ENCODE measurements around the gene KANTR. TPM values are rescaled to one million over a fixed set of nuclear protein-coding genes. Genes with fewer than 3 reads are reported as not detected.

KANTR gene
- total and polyA plus RNA-seq, 9 of the 15 experiments (the other 6 are each of a cell fraction or from before 2014, with no cell fraction given) = 1.0 to 5.7 (median 3.4) TPM

DNA sequence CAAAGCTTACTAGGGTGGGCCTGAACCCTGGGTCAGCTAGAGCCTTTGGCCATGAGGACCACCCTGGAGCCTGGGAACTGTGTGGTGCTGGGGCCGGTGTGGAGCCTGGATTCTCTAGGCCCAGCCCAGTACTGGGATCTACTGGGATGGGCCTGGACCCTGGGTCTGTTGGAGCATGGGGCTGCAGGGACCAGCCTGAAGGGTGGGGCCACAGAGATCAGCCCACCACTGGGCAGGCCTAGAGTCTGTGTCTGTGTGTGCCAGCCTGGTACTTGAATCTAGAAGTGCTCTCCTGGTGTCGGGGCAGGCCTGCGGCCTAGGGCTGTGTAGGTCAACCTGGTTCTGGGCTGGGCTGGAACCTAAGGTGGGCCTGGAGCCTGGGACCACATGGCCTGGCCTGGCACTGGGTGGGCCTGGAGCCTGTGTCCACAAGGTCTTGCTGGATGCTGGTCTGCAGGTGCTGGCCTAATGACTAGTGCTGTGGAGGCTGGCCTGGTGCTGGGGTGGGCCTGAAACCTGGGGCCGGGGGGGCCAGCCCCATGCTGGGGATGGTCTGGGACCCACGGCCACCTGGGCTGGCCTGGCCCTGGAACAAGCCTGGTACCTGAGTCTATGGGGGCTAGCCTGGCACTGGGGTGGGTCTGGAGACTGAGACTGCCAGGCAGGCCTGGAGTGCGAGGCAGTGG is 21.1 kb downstream of the KANTR start (continued):
- TF ChIP-seq CHD7 (IDR thresholded peaks at IDR 0.05; ENCODE audit: low read depth, low read length) = no peak
- no peak for TF ChIP-seq TAL1 (IDR thresholded peaks at IDR 0.05)
- no peak for TF ChIP-seq ZBTB43 (CRISPR knock-in tag; IDR thresholded peaks at IDR 0.05)
- TF ChIP-seq ZNF253 (CRISPR knock-in tag; conservative IDR thresholded peaks at IDR 0.05) = no peak

Data from K562 (cell line).